NCI-H2107 (cell line): ENCODE data around the gene GPC5.

Experiments used
- DNase-seq: peaks from one replicate; lab custom pipeline; 2025; lab: John Stamatoyannopoulos, UW

GPC5 gene

DNA sequence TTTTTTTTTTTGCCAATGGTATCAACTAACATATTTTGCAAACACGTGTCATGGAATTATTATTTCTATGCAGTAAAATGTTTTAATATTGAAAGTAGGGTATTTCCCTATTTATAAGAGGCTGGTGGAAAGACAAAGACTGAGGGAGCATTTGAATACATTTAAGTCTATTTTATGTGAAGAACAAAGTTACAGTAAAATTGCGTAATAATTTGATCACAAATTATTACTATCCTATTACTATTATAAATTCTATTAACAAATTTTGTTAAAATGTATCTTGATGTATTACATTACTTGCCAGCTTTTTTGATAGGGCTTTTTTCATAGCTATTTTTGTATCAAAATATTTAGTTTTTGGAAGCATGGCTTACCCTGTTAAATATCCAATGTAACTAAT, 58.4 kb downstream of the GPC5 start:
- DNase-seq, result no peak

DNA sequence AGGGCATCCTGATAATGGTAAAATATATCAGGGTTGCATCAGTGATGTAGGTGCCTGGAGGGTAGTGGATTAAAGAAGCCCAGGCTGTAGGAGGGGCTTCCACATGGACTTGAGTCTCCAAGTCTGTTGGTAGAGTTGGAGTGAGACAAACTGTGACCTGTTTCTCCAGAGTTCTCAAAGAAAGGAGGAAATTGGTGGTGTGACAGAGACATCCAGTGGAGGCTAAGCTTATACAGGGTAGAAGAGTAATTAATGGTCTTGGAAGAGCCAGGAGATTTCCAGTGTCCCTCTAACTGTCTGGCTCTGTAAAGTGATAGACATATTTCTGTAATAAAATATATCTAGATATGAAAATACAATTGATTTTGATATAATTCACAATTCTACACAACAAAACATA, 61.1 kb downstream of the GPC5 start:
- DNase-seq, result no peak

DNA sequence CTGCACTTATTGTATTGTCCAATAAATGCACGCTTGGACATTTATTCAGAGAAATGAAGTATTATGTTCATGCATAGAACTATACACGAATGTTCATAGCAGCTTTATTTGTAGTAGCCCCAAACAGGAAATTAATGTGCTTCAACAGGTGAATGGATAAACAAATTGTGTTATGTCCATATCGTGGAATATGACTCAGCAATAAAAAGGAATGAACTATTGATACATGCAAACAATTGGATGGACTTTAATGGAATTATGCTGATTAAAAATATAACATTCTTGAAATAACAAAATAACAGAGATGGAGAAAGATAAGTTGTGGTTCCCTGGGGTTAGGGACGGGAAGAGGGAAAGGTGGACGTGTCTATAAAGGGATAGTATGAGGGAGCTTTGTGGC, 65.9 kb downstream of the GPC5 start:
- DNase-seq, result no peak

DNA sequence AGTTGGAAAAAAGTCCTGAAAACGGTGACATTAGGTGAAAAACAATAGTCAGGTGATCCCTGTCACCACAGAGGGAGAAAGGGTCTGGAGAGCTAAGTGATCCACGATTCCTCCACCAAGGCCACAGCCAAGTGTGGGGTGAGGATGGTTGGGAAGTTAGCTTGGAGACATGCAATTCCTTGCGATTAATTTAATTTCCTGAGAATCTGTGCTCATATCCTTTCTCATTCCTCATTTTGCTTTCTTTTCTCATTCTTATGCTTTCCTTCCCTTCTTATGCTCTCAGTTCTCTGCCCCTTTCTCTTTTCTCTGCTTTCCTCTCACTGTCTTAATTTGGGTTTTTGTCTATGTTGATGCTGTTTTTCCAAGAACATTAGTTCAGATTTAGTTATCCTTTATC, 68.8 kb downstream of the GPC5 start:
- DNase-seq, result no peak

DNA sequence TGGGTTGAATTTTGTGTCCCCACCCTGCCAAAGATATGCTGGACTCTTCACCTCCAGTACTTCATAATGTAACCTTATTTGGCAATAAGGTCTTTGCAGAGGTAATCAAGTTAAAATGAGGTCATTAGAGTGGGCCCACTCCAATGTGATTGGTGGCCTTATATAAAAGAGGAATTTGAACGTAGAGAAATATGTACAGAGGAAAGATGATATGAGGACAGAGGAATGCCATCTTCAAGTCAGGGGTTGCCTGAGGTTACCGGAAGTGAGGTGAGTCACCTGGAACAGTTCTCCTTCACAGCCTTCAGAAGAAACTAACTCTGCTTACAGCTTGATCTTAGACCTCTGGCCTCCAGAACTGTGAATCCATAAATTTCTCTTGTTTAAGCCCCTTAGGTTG, 69.9 kb downstream of the GPC5 start:
- no peak for DNase-seq

DNA sequence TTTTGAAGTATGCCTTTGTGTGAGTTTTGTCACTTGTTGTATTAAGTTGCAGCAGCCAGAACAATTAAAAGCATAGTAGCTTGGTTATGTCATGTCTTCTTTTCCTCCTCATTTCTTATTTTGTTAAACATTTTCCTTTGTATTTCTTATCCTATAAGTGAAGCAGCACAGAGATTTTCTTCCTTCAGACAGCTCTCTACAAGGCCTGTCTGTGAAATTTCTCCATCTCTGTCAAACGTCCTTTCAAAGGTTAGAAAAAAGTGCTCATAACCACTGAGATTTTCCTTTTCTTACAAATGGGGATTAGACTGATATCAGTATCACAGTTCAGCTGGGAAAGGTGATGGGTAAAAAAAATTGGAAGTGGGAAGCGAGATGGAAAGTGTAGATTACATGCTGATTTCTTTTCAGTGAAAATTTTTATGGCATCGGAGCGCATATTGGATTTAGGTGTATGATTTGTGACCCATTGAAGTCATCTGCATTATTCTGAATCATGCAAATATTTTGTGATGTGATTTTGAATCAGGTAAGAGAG, 71.7 kb downstream of the GPC5 start:
- DNase-seq, result no peak

DNA sequence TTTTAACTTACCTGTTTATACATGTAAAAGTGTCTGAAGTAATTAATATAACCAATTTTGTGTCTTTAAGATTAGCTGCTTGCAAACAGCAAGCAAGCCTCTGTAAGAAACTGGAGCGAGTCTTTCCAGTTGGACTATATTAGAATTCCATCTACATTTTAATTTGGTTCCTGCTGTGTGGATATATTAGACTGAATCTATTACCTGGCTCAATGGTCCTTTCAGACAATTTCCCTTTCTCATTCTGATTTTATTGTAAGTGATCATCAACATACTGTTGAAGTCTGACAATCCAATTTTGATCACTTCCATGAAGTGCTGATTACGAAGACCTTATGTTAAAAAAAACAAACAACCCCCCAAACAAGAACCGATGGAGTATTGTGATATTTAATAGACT, 72.3 kb downstream of the GPC5 start:
- no peak for DNase-seq

DNA sequence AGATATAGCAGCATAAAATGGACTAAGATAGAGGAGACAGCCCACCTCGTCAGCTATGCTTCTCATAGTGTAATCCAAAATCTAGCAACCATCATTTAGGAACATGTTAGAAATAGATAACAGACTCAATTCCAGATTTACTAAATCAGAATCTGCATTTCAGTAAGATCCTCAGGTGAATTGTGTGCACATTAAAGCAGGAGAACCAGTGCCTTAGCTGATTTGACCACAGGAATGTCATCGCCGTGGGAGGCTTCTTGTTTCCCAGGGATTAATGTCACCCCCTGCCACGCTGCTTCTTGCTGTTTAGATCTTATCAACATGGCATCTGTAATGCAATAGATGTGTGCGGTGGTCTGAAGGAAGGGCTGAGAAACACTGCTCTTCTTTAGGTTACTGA, 84.0 kb downstream of the GPC5 start:
- no peak for DNase-seq

DNA sequence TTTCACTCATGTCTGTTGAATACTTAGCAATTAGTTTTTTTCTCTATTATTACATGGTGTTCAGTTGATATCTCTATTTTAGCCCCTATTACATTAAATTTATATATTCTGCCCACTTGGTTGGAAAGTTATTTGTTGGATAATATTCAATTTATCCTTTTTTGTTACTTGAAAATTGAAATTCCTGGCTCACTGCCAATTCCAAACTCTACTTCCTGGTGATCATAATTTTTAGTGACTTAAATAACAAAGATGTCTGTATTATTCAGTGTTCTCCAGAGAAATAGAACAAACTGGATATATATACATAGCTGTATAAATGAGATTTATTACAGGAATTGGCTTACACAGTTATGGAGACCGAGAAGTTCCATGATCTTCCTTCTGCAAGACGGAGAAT, 93.6 kb downstream of the GPC5 start:
- DNase-seq, result no peak

DNA sequence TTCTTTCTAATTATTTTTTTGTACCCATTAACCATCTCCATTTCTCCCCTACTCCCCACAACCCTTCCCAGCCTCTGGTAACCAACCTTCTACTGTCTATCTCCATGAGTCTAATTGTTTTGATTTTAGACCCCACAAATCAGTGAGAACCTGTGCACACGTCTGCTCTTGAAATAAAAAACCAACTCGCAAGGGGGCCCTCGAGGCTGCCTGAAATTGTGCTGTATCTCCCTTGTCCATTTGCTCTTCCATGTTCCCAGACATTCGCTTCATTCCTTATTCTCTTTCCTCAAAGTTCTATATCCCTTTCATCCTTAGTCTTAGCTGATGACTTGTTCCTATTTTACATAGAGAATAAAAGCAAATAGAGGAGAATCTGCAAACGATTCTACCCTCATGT, 95.0 kb downstream of the GPC5 start:
- DNase-seq, result no peak

DNA sequence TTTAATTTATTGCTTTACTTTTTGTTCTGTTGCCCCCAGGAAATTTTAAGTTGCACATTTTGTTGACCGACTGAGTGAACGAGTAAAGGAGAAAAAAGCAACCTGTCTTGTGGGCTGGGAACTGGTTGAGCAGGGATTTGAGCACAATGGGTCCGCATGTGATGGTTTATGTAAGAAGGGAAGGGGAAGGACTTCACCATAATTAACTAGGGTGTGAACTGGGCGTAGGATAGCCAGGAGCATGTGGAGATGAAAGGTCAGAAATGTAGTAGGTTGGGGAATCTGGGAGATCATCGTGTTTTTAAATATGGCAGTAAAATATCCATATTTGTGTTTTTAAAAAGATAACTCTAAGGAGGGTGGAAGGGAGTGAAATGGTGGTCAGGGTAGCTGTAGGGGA, 99.9 kb downstream of the GPC5 start:
- no peak for DNase-seq

DNA sequence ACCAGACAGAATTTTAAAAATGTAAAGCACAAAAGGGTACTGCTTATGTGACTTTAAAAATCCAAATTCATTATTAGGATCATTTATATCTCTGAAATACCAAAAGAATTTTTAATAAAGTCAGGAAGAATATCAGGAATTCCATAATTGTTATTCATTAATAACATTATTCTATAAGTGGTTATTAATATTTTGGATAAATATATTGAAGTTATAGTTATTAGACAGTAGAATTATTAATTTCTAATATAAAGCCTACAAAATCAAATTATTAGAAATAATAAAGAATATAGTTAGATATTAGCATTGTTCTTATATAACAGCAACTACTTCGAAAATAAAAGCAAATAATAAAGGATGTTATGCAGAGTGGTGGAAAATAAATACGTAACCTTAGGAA, 105.8 kb downstream of the GPC5 start:
- no peak for DNase-seq

DNA sequence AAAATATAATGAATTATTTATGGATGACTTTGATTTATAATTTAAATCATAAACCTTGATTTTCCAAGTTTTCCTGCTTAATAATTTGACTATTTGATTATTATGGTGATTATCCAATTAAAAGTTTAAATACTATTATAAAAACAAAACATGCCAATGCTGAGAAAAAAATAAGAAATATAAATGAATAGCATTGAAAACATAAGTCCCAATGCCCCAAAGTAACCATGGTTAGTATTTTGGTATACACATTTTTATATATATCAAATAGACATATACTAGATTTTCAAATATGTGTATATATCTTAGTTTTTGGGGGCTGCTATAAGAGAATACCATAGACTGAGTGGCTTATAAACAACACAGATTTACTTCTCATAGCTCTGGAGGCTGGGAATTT, 108.3 kb downstream of the GPC5 start:
- no peak for DNase-seq

DNA sequence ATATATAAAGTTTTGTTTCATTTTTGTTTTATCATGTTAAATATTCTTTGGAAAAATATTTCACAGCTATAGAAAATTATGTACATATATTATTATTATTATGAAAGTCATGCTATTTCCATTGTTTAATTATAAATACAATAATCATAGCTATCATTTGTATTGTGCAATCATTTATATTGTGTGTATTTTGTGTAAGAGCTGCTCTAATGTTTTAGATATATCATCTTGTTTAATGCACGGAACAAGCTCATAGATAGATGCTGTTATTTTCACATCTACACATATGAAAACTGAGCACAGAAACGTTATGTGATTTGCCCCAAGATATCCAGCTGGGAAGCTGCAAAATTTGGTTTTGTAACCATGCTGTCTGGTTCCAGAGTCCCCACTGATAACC, 111.6 kb downstream of the GPC5 start:
- no peak for DNase-seq

DNA sequence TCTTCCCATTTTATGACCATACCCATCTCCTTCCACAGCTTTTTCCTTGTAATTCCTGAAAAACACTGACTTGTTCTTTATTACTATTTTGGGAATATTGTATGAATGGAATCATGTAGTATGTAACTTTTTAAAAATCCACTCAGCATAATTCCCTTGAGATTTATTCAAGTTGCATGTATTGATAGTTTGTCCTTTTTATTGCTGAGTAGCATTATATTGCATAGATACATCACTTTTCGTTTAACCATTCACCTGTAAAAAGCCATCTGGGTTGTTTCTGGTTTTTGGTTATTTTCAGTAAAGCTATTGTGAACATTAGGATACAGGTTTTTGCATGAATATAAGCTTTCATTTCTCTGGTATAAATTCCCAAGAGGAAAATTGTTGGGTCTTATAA, 115.4 kb downstream of the GPC5 start:
- DNase-seq, result no peak

DNA sequence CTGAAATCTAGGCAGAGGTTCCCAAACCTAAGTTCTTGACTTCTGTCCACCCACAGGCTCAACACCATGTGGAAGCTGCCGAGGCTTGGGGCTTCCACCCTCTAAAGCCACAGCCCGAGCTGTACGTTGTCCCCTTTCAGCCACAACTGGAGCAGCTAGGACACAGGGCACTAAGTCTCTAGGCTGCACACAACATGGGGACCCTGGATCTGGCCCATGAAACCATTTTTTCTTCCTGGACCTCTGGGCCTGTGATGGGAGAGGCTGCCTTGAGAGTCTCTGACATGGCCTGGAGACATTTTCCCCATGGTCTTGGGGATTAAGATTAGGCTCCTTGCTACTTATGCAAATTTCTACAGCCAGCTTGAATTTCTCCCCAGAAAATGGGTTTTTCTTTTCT, 118.4 kb downstream of the GPC5 start:
- DNase-seq, result no peak

DNA sequence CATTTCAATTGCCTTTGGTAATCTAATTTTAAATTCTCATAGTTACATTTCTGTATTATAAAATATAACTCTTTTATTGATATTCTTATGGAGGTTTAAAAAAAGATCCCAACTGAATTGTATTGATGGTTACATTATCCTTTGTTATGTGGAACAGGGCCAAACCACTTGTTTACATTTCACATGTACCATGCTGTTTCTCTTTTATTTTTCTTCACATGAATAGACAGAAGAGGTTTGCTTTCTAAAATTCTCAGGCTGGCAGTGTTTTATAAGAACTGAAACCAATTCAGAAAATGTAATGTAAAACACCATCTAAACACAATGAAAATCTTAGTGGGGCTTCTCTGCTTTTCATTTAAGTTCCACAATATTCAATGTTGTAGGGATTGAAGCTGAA, 122.5 kb downstream of the GPC5 start:
- no peak for DNase-seq

DNA sequence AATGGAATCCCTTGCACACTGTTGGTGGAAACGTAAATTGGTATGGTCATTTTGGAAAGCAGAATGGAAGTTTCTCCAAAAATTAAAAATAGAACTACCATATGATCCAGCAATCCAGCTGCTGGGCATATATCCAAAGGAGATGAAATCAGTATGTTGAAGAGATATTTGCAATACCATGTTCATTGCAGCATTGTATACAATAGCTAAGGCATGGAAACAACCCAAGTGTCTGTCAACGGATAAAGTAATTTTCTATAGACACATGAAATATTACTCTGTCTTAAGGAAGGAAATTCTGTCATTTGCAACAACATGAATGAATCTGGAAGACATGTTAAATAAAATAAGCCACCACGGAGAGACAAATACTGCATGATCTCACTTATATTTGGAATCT, 124.7 kb downstream of the GPC5 start:
- no peak for DNase-seq

DNA sequence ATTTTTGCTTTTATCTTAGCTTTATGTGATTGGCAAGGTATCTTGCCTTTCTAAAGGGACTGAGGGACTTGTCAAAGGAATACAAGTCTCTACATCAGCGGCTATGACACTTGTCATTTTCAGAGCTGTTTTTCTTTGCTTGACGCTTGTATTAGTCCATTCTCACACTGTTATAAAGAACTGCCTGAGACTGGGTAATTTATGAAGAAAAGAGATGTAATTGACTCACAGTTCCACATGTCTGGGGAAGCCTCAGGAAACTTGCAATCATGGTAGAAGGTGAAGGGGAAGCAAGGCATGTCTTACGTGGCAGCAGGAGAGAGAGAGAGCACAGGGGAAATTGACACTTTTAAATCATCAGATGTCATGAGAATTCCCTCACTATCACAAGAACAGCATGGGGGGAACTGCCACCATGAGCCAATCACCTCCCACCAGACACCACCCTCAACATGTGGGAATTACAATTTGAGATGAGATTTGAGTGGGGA, 128.2 kb downstream of the GPC5 start:
- no peak for DNase-seq

DNA sequence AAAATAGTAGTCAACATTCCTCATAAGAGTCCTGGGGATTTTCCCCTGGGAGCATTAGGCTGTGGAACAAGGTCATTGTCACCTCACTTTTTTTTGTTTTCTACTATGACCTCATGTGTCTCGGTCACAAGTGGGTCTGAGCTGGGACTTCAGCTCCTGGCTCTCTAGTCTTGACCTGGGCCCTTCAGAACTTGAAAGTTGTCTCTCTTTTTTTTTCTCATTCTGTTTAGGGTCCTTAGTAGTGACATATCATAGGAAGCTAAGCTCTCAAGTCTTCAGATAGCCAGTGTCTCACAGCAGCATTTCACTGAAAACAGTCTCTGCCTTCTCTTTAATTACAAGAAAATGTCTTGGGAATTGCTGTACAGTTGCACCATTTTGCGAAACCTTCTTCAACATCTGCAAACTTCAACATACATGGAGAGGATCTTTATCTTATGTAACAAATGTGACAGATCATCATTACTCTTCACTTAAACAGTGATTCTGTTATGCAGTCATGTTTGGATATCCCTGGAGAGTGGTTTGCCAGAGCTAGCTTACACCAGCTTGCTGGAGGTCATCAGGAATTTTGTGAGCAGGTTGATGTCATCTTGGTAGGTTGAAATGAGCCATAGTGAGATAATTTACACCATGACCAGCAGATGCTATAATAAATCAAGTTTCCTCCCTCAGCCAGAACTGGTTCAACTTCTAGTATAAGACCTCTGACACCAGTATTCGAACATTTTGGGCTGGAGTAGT, 131.5 kb downstream of the GPC5 start:
- DNase-seq, result no peak

DNA sequence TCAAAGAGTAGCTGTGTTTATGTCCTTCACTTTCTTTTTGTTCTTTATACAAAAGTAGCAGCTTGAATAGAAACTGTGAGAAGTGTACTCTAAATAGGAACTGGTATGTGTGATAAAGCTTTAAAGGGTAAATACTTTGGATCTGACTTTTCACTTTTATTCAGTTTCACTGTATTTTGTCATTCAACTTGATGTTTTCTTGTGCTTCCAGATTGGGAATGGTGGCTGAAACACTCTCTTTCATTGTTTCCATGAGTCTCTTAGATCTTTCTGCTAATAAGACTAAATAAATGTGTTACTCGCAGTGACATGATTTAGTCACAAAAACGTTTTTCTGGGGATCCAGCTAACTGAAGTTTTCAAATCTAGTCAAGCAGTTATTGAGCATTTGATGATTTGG, 133.2 kb downstream of the GPC5 start:
- DNase-seq, result no peak

DNA sequence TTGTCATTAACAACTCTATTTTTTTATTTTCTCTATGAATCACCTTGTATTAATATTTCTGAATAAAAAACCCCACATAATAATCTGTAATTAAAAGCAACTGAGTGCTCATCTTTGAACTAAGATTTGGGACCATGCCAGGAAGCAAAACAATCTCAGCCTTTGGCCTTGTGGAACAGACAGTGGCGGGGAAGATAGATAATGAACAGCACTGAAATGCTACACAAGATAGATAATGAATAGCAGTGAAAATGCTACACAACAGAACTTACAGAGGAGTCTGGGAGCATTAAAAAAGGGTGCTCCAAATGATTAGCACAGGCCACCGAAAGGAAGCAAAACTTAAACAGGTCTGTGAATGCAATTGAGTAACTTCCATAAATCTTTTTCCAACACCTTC, 134.9 kb downstream of the GPC5 start:
- no peak for DNase-seq

DNA sequence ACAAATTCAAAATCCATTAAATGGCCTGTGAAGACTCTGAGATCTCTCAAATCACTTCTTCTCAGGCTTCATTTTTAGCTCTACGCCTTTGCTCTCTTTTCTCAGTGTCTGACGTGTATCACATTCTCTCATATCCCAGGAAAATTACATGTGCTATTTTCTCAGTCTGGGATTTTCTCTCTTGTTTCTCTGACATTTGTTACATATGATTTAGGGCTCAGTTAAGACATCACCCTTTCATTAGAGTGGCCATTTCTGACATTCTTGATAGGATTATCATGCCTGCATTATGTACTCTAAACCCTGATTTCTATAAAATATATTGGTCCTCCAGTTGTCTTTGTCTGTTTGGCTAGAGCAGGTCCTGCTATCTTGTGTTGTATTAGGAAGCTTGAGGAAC, 136.6 kb downstream of the GPC5 start:
- no peak for DNase-seq

DNA sequence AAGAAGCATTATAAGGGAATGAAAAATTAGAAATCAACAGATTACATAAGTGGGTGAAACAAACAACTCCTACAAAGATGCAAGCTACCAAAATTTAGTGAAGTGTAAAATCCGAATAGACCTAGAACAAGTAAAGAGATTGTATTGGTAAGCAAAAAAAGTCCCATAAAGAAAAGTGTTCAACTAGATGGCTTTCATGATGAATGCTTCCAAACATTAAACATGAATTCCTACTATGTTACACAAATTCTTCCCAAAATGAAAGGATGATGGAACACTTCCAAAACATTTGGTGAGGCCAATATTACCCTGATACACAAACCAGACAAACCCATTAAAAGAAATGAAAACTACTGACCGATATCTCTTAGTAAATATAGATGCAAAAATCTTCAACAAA, 139.0 kb downstream of the GPC5 start:
- DNase-seq, result no peak
